SKM-1 (cell line): ENCODE data around the gene JAK1.
"Not testable (repeated sequence)": the region's sequence is repeated elsewhere in the genome, so short reads cannot be mapped to it uniquely, and the experiment has no call there.

Experiments used
- DNase-seq: peaks from one replicate; lab custom pipeline; 2025; ENCODE audit not compliant: unreplicated experiment; lab: John Stamatoyannopoulos, UW

Gene JAK1

DNA sequence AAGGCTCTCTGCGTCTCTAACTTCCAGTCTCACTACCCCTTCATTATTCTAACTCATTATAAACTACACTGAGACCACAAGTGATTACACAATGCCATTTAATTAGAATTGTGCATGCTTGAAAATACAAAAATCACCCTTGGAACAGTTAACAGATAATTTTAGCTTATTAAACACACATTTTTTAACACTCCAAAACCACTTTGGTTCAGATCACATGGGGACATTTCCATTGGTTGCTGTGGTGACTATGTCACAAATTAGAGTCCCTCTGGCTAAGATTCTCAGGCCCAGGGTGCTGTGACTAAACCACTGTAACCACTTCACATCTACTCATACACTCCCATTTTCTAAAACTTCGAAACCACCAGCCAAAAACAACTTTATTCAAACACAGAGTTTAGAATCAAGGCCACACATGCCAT lies 43.0 kb downstream of the JAK1 start:
- no peak for DNase-seq

DNA sequence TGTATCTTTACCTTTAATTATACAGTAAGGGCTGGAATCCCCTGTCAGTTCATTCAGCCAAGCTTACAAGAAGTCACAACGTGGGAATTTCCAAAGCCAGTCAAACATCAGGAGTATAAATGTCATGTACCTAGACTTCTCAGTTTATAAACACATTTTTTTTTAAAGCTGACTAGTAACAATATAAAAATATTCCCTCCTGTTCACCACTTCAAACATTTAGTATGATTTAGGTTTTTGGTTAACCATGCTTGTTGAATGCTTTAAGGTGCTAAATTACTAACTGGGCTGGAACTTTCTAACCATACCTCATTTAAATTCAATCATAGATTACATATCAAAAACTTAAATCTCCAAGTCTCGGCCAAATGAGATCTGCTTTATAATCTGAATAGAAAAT lies 44.0 kb downstream of the JAK1 start:
- DNase-seq = no peak

DNA sequence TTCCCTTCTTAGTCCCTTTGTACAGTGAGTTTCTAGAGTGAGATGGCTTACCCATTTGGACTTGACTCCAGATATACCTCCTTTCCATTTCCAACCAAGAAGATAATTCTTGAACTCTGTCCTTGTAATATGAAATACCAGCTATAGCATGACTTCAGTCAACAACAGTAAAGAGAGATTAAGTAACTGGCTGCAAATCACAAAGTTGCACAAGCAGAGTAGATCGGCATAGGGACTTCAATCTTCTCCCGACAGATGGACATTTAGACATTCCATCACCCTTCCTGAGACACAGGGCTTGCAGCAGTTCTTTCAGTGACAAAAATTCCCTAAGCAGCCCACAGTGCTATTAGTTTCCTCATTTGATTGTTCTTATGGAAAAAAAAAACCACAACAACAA lies 44.6 kb downstream of the JAK1 start:
- DNase-seq = no peak

DNA sequence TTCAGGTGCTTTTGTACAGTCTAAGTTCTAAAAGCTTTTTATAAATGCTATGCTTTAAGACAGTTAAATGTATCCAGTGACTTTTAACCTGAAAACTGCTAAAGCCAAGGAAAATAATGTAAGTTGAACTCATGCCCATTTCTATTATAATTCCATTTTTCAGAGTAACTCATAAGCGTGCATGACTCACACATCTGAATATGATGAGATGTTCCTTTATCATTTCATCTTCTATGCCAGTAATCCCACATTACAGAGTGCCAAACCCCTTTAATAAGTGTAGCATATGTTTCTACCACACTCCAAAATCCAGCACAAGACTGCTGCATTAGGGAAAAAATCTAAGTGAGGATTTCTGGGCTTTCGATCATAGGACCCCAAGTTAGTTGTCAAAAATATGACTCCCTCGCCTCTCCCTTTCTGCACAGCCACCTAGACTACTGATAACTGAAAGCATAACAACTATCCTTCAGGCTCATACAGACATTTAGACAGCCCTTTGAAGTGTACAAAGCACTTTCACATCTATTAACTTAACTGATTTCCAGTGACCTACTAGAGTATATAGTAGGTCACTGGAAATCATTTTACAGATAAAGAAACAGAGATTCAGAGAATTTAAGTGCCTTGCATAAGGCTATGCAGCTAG lies 45.3 kb downstream of the JAK1 start:
- DNase-seq = no peak

DNA sequence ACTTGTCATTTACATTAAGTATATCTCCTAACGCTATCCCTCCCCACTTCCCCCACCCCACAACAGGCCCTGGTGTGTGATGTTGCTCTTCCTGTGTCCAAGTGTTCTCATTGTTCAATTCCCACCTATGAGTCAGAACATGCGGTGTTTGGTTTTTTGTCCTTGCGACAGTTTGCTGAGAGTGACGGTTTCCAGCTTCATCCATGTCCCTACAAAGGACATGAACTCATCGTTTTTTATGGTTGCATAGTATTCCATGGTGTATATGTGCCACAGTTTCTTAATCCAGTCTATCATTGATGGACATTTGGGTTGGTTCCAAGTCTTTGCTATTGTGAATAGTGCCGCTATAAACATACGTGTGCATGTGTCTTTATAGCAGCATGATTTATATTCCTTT lies 47.2 kb downstream of the JAK1 start:
- DNase-seq = not testable (repeated sequence)

DNA sequence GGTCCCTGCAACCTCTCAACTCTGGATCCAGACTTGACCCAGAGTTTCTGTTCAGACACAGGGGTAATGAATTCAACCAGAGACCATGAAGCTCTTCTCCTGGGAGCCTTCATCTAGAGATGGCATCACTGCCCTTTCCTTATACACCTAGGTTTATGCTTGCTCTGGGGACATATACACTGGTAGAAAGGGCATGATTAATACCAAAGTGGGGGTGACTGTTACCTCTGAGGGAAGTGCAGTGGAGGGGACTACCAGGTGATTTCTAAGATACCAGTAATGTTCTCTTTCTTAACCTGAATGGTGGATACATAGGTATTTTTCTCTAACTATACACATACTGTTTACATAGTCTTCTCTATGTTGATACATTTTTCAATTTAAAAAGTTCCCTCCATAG lies 48.4 kb downstream of the JAK1 start:
- DNase-seq = no peak

DNA sequence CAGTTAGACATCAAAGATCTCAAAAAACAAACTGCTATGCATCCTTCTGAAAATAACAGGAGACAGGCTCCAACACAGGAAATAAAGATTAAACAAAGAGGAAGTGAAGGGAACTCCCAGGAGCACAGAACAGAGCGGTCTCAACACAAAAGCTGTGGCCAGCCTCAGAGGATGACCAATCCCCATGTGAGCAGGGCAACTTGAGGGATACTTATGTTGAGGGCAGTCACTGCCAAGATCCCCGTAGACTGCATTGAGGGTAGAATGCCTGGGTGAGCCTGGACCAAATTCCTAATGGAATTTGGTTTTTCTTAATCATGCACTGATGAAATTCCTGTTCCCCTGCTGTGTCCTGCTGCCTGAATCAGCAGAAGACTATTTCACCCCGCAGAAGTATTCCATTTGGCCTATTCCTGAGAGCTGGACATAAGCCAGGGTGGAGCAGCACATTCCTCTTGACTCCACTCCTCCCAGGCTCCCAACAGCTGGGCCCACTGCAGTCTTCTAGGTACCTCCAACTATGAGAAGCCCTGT lies 49.0 kb downstream of the JAK1 start:
- DNase-seq = peak; percentile 45

DNA sequence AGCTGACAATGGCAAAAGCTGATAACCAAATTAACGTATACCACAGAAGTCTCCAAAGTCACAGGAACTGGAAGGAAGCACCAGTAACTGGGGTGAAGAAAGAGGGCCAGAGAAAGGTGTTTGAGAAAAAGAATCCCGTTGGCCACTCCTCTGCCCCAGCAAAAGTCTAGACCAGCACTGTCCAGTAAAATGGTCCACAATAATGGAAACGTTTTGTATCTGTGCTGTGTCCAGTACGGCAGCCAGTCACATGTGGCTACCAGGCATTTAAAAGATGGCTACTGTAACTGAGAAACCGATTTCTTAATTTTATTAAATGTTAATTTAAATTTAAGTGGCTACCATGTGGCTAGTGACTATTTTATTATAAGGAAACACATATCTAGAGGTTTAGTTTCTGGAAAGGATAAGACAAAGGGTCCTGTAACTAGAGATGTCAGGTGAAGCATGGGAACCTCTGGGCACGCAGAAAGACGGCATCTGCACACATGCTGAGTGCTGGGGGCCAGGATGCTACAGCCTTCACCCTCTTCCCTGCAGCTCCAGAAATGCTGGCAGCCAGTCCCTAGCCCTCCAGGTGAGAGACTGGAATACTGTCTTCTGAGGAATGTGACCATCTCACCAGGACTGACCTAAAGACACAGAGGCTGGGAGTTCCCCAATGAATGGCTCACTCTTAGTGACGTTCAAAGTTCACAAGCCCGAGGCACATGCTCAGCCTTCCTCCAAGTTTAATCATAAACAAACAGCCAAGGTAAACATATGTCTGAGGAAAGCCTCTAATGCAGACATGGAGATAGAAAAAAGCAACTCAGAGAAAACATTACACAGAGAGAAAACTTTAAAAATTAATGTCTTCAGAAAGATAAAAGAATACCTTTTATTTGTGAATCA lies 50.7 kb downstream of the JAK1 start:
- DNase-seq = no peak

DNA sequence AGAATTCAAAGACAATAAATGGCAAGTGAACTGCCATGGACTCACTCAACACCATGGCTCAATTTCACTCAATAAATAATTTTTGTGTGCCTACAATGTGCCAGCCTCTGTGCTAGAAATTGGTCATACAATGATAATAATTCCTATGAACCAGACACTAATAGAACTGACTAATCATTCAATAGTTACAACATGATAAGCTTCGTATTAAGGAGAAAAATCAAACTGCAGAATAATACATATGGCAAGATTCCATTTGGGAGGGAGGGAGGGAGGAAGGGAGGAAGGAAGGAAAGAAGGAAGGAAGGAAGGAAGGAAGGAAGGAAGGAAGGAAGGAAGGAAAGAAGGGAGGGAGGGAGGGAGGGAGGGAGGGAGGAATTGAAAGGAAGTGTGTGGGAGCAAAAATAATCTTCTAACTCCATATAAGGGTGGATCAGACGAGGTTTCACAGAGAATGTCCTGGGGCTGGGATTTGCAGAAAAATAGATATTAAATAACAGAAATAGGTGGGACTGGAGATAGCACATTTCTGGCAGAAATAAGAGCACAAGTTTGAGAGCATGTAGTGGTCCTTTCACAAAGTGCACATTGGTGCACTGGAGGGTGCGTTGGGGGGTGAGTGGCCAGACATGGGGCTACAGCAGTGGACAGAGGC lies 52.9 kb downstream of the JAK1 start:
- no peak for DNase-seq

DNA sequence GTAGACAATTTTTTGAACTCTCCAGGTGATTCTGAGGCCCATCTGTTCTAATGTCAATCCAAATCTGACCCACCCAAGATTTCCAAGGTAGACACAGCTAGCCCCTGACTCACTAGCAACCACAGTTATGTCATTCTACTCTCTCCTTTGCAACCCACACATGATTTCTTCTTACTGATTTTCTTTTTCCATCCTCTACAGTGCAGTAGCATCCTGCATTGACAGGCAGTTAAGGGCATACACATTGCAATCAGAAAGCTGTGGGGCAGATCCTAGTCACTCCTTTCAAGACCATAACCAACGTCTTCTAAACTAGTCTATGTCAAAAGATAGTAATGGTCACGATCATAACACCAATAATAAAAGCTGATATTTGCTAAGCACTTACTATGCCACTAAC lies 54.2 kb downstream of the JAK1 start:
- no peak for DNase-seq

DNA sequence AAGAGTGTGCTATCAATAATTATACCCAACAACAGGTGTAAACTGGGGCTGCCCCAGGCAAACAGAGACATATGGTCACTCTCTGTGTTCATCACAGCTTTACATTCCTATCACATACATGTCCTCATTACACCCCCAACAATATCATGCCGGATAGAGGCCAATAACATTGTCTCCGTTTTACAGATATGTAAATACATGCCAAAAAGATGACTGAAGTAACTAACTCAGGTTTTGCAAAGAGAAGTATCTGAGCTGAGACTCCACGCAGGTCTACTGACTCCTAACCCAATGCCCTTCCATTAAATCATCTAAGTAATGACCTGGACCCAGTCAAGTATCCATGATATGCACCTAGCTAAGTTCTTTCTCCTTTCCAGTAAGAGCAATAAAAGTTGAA lies 55.0 kb downstream of the JAK1 start:
- no peak for DNase-seq

DNA sequence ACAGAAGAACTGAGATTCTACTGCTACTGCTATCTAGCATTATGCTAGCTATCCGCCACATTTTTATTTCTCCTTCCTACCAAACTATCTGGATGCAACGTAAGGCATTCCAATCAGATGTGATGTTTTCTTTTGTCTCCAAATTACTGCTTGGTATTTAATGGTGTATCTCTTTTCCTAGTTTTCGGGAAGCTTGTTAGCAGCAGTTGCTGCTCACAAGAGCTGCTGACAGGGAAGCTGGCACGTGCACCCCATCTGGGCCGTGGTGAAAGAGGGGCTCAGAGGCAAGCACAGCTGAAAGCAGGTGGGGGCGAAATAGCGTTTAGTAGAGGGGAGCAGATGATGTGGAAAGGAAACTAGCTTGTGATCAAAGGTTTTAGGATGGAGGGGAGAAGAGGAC lies 57.3 kb downstream of the JAK1 start:
- DNase-seq = no peak

DNA sequence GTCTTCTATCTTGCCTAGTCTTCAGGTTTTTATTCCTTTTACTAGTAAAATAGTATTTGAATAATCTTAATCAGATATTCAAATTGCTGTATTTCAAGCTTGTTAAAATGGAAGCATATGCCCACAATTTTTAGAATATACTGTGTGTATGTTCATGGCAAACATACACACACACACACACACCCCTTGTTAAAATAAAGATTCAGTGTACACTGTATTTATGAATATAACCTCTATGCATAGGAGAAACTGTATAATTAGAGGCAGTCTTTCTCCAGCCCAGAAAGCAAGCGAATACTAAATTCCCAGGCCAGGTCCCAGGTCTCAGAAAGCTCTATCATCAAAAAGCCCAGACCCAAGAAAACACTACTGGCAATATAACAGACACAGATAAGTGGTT lies 57.8 kb downstream of the JAK1 start:
- no peak for DNase-seq

DNA sequence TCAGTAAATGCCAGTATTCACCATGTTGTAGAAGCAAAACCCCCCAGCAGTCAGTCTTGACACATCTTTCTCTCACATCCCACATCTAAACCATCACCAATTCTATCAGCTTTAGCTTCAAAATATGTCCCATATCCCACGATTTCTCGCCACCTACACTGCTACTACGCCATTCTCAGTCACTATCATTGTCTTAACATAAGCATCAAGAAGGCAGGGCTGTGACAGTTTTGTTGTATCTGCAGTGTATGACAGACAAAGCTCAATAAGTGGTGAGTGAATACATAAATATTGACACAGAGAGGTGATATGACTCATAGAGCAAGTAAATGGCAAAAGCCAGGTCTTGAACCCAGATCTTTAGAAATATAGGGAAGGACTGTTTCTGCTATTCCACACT lies 59.9 kb downstream of the JAK1 start:
- DNase-seq = no peak

DNA sequence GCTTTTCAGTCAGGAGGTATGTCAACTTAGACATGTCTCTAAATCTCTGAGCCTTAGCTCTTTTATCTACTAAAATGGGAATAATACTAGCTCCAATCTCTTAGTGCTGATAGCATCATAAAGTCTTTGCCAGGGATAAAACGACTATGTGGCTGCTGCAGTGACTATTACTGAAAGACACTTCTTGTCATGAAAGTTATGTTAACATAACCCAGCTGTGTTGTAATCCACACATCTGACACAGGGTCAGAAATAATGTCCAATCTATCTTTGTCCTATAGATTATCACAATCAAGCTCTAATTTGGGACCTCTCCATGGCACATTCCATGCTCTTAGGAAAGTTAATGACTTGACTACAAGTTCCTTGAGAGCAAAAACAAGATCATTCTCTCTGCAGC lies 62.8 kb downstream of the JAK1 start:
- DNase-seq = no peak

DNA sequence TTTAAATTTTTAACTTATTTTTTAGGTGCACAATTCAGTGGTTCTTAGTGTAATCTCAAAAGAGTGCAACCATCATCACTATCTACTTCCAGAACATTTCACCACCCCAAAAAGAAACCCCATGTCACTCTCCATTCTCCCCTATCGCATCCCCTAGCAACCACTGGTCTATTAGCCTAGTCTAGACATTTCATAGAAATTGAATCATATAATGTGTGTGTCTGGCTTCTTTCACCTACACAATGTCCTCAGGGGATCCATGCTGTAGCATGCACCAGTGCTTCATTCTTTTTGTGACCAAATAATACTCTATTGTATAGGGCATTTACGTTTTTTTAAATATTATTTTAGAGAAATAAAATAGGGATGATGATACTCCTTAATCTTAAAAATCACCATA lies 64.7 kb downstream of the JAK1 start:
- no peak for DNase-seq

DNA sequence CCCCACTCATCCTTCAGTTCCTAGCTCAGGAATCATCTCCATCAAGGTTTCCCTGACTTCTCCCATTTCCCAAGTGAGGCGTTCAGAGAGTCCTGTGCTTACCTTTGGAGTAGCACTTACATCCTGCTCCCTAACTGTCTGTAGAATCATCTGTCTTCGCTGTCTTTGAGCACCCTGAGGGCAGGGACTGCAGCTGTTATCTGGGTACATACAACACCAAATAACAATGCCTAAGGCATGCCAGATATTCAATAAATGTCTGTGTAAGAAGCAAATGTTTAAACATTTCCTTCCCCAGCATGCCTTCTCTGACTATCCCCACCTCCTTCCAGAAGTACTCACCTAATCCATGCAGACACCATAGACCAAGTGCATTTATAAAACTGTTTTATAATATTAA lies 65.4 kb downstream of the JAK1 start:
- no peak for DNase-seq

DNA sequence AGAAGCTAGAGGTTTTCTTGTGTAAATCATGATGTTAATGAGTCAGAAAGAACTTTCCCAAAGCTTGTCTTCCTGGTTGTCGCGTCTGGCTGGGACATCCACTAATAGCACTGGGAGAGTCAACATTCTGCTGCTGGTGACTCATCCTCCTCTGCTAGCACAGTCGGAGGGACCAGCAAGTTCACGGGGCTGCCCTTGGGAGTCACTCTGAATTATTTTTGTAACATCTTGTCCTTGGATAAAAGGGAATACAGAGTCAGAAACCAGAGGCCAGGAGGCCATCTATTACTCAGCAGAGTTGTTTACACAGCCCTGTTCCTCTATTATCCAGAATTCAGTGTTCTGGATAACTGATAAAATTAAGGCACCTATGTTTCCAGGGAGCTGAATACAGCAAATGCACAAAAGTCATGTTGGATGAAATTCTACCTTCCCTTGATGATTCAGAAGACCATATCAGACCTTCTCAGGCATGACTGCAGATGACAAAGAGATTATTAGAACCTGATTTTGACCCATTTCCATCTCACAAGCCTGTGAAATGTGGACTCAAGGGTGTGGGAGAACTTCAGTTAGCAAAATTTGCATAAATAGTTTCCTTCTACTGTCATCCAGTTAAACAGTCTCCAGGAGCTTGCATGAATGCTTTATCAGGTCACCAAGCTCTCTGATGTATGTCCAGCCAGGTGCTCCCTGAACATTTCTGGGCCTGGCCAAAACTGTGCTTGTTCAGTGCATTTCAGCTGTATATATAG lies 68.1 kb downstream of the JAK1 start:
- DNase-seq = no peak

DNA sequence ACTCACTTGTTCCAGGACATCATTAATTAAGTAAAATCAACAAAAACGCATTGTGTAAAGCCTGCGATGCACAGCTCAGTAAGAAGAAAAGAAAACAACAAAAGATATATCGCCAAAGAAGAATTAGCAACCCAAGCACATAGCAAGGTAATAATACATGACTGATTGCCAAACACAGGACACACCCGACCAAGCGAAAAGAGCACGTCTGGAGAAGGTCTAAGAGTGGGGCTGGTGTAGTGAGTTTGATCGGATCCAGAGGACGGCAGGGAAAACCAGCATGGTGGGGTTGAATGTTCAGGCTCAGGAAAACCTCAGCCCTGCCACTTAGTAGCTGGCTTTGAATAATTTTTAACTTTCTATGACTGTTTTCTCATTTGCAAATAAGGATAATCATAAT lies 69.8 kb downstream of the JAK1 start:
- no peak for DNase-seq

DNA sequence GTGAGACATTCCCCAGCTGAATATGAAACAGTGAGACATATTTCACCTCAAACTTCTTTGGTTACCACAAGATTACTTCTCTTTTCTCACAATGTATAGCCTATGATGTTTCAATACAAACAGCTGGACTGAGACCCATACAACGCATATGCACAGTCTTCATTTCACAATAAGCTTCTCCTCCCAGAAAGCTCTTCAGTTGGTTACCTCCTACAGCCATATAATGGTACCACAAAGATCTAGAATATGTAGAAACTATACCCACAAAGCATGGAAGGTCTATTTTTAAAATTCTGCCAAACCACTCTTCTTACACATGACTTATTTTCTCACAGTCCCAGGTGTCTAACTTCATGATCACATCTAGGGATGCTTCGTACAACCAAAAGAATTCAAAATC lies 70.8 kb downstream of the JAK1 start:
- peak; percentile 94 for DNase-seq
